Gastrocnemius medialis (tissue), 4 donors: ENCODE results near the gene SARS2. TPM values are rescaled to one million over a fixed set of nuclear protein-coding genes. Genes with fewer than 3 reads are reported as not detected.

Source experiments
- ATAC-seq, 2 donors: fragments of 150-250 bp; one replicate each; pipeline ENCODE4 v1.9.1; 2016
- DNase-seq, 2 donors: peaks; one replicate each; pipeline ENCODE4 v3.0.0-alpha.2; 2019
- H3K27ac ChIP-seq, 4 donors: fragments of 200-600 bp; sonication (generic); 1 replicate in 1 of 4; 2 replicates in 3 of 4; pipeline ENCODE4 v1.5.1; 2016 to 2018; ENCODE audit warnings: mild to moderate bottlenecking in 2 of 4, moderate library complexity in 1 of 4
- H3K27me3 ChIP-seq, 3 donors: fragments of 200-600 bp; sonication (generic) in 2 of 3; 1 replicate in 1 of 3; 2 replicates in 2 of 3; pipeline versions ENCODE4 v1.5.1 to v1.6.0; 2016 to 2019; ENCODE audit warnings: mild to moderate bottlenecking in 1 of 3, moderate library complexity in 1 of 3
- H3K36me3 ChIP-seq, 2 donors: fragments of 200-600 bp; sonication (generic) in 1 of 2; one replicate each; pipeline ENCODE4 v1.5.1; 2017 to 2018
- H3K4me1 ChIP-seq, 2 donors: fragments of 200-600 bp; sonication (generic) in 1 of 2; one replicate each; pipeline ENCODE4 v1.5.1; 2016 to 2017; ENCODE audit warnings: mild to moderate bottlenecking in 2 of 2
- H3K4me3 ChIP-seq, 4 donors: fragments of 200-600 bp; sonication (generic) in 3 of 4; 1 replicate in 1 of 4; 2 replicates in 3 of 4; pipeline ENCODE4 v1.5.1; 2016 to 2019; ENCODE audit warnings: mild to moderate bottlenecking in 2 of 4
- H3K9me3 ChIP-seq, 3 donors: fragments of 200-600 bp; sonication (generic) in 2 of 3; 1 replicate in 1 of 3; 2 replicates in 2 of 3; pipeline ENCODE4 v1.5.1; 2016 to 2019
- POLR2A ChIP-seq, 2 donors: fragments of 450-650 bp; IDR thresholded peaks; one replicate each; pipeline ENCODE4 v1.6.1; 2017; ENCODE audit warnings: antibody characterized with exemption in 2 of 2, mild to moderate bottlenecking in 2 of 2, moderate library complexity in 2 of 2
- in situ Hi-C, 4 donors: fragments of 200-750 bp; cut with MboI; loops; one replicate each; pipeline versions ENCODE4 v1.15.0 to v1.8.0; 2017; ENCODE audit warnings: low sequenced_read_pairs in 4 of 4
- intact Hi-C: fragments of 100-400 bp; cut with DNase I; formaldehyde crosslinking; loops from one replicate; pipeline ENCODE4 v1.15.1; 2023; ENCODE audit warnings: low total_unique reads
- total RNA-seq, 4 donors: library from RNA; depleted of rRNA; stranded (reverse); fragments of >200 nt; gene quantifications; one replicate each; pipeline versions ENCODE4 v1.1.0 to v1.2.3, GENCODE V29; 2016
- TF ChIP-seq, protein P1 (sequence below), 5 experiments: fragments of 450-650 bp in 3 of 5; fragments of 200-600 bp in 2 of 5; sonication (generic) in 2 of 5; IDR thresholded peaks in 4 of 5; conservative IDR thresholded peaks in 1 of 5; 1 replicate in 4 of 5; 2 replicates in 1 of 5; pipeline ENCODE4 v1.5.1; 2016 to 2019; ENCODE audit warnings: antibody characterized with exemption in 5 of 5, mild to moderate bottlenecking in 3 of 5, moderate library complexity in 3 of 5

Gene SARS2
- total RNA-seq, 4 donors from 2014 or later: 12.1 to 30.0 (median 27.8) TPM

DNA sequence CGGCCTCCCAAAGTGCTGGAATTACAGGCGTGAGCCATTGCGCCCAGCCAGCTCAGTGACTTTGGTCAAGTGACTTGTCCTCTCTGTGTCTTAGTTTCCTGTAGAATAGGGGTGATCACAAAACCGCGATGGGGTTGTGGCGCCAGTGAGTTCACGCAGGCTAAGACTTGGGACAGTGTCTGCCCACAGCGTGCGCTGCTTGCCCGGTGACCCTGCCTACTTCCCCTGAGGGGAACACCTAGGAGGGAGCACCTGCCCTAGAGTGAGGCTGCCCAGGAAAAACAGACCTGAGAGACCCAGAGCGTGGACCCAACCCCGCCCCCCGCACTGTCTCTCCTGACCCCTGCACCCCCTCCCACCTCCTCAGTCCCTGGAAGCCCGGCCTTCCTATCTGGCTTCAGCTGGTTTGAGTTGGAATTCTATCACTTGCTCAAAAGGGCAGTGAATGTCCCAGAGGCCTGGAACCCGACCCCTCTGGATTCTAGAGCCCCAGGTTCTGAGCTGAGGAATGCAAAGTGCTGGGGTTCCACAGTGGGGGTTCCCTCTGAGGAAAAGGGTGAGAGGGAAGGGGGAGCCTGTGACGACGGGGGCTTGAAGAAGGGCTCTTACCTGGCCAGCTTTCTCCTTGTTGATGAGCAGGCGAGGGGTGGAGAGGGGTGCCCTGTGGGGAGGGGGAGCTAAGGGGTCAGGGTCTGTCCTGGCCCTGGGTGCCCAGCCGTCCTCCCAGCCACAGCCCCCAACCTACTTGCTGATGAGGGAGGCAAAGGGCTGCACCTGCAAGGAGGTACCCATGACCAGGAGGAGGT, 50.3 kb downstream of the SARS2 start:
- intact Hi-C loops (no loop called here), in situ Hi-C loops (no loop called here)
- no peak overlapping the region for H3K4me3 ChIP-seq
- TF ChIP-seq, protein P1, sequence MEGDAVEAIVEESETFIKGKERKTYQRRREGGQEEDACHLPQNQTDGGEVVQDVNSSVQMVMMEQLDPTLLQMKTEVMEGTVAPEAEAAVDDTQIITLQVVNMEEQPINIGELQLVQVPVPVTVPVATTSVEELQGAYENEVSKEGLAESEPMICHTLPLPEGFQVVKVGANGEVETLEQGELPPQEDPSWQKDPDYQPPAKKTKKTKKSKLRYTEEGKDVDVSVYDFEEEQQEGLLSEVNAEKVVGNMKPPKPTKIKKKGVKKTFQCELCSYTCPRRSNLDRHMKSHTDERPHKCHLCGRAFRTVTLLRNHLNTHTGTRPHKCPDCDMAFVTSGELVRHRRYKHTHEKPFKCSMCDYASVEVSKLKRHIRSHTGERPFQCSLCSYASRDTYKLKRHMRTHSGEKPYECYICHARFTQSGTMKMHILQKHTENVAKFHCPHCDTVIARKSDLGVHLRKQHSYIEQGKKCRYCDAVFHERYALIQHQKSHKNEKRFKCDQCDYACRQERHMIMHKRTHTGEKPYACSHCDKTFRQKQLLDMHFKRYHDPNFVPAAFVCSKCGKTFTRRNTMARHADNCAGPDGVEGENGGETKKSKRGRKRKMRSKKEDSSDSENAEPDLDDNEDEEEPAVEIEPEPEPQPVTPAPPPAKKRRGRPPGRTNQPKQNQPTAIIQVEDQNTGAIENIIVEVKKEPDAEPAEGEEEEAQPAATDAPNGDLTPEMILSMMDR (IDR thresholded peaks at IDR 0.05 in 4 of 5, conservative IDR thresholded peaks at IDR 0.05 in 1 of 5): no peak
- no peak for TF ChIP-seq POLR2A (IDR thresholded peaks at IDR 0.05)
- no peaks in the 10 kb centered on the region for H3K27me3 ChIP-seq
- peaks cover under 1 to 3% of the 10 kb centered on the region in 2 donors for H3K4me1 ChIP-seq
- H3K27ac ChIP-seq: no peak overlapping the region
- peaks cover 0 to 40% of the 10 kb centered on the region in 2 donors for H3K36me3 ChIP-seq
- DNase-seq: no peak
- no peak for ATAC-seq
- H3K9me3 ChIP-seq: no peaks in the 10 kb centered on the region

DNA sequence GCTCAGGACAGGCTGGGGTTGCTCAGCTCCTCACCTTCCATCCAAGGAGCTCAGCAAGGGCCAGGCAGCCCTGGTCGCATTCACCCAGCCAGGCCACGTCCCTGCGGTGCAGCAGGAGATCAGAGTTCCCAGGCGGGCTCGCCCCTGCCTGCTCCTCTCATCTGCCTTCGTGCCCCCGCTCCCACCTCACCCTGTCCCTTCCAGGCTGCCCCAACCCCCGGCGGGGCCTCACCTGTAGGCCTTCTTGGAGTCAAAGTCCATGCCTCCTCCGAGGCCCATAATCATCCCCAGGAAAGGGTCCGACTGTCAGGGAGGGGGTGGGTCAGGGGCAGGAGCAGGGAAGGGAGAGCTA, 51.2 kb downstream of the SARS2 start:
- H3K4me3 ChIP-seq: no peak overlapping the region
- no peaks in the 10 kb centered on the region for H3K9me3 ChIP-seq
- H3K36me3 ChIP-seq: peaks cover 0 to 40% of the 10 kb centered on the region in 2 donors
- peak overlapping the region in 1 of 4 donors; percentile 54 for H3K27ac ChIP-seq
- intact Hi-C loops: no loop called here
- in situ Hi-C loops: no loop called here
- TF ChIP-seq, protein P1 (IDR thresholded peaks at IDR 0.05 in 4 of 5, conservative IDR thresholded peaks at IDR 0.05 in 1 of 5): no peak
- TF ChIP-seq POLR2A (IDR thresholded peaks at IDR 0.05): no peak
- no peak for ATAC-seq
- peaks cover 0 to 3% of the 10 kb centered on the region in 2 donors for H3K4me1 ChIP-seq
- H3K27me3 ChIP-seq: no peaks in the 10 kb centered on the region
- DNase-seq: no peak

DNA sequence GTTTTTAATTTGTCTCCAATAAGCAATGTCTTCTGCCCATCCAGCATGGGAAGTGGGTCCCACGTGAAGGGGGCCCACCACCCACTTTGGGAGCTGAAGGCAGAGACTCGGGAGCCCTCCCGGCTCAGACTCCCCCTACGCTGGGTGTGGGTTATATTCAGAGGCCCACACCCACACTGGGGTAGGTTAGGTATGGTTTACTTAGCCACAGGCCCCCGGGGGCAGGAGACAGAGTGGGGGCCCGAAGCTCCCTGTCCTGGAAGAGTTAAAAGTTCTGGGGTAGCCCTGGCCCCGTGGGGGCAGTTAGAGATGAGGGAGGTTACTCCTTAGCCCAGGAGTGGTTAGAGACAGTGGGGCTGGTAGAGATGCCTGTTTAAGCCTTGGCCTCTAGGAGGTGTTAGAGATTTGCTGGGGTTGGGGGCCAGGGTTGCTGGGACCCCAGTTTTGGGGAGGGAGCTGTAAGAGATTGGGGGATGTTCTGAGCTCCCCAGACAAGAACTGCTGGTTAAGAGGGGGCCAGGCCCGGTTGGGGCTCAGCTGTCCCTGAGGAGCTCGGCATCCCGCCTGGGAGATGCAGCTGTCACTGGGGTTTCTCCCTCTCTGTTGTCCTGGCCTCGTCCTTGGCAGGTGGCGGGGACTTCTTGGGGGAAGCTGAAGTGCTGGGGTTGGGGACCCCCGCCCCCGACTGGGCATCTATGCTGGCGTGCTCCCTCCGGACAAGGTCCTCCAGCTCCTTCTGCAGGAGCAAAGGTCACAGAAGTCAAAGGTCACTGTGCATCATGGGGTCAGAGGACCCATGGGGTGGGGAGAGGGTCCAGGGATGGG, 51.8 kb downstream of the SARS2 start:
- H3K27ac ChIP-seq: peak overlapping the region; percentile 45 to 54 (median 52)
- no peaks in the 10 kb centered on the region for H3K27me3 ChIP-seq
- H3K4me1 ChIP-seq: peaks cover 0 to 3% of the 10 kb centered on the region in 2 donors
- no peak for DNase-seq
- TF ChIP-seq, protein P1 (IDR thresholded peaks at IDR 0.05 in 4 of 5, conservative IDR thresholded peaks at IDR 0.05 in 1 of 5): no peak
- TF ChIP-seq POLR2A (IDR thresholded peaks at IDR 0.05): no peak
- no peaks in the 10 kb centered on the region for H3K9me3 ChIP-seq
- no peak overlapping the region for H3K4me3 ChIP-seq
- ATAC-seq: no peak
- intact Hi-C loops (no loop called here), in situ Hi-C loops (no loop called here)
- peaks cover 0 to 40% of the 10 kb centered on the region in 2 donors for H3K36me3 ChIP-seq

DNA sequence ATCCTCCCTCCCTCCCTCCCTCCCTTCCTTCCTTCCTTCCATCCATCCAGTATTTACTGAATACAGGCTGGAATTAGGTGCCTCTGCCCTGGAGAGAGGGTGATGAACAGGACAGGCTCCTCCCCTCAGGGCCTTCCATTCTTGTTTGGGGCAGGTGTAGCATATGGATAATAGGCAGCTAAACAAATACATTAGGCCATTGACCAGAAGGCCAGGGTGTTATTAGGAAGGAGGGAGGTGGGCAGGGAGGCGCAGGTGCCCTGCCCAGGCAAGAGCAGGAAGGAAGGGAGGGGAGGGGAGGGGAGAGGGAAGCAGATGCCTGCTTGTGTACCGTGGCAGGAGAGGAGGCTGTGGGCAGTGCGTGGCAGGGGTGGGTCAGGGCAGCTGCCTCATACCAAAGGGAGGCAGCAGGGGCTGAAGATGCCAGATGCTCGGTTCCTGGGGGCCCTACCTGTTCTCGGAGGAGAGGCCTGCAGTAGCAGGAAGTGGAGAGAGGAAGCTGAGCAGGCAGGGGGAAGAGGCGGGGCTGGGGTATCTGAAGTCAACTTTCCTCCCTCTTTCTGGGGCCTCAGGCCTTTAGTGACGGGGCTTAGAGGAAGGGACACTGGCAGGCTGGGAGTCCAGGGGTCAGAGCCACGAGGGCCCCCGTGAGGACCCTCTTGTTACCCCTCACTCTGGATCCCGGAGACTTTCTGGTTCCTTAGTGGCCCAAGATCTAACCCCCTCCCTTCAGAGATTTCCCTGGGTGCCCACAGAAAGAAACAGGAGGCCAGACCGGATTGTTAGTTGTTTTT, 52.6 kb downstream of the SARS2 start, which contains the start of gene RINL:
TSS of gene RINL (minus strand) at position 495 of the 794 bp plus-strand sequence. CDS start 1,533 bp downstream, outside the sequence.
- Histone ChIP-seq H3K36me3 (peaks cover 0 to 34% of the 10 kb centered on the region in 2 donors), H3K4me1 (peaks cover 3 to 6% of the 10 kb centered on the region in 2 donors), H3K9me3 (no peaks in the 10 kb centered on the region), H3K27ac (peak within 1 kb of the TSS; percentile 45 to 54 (median 52)), H3K27me3 (no peaks in the 10 kb centered on the region), H3K4me3 (no peak within 1 kb of the TSS)
- in situ Hi-C loops: no loop called here
- intact Hi-C loops: no loop called here
- no peak for DNase-seq
- TF ChIP-seq, protein P1 (IDR thresholded peaks at IDR 0.05 in 4 of 5, conservative IDR thresholded peaks at IDR 0.05 in 1 of 5): no peak
- no peak for TF ChIP-seq POLR2A (IDR thresholded peaks at IDR 0.05)
- ATAC-seq: no peak
